Measurements from ENCODE around the gene TIPARP. TPM values are rescaled to one million over a fixed set of nuclear protein-coding genes. Genes with fewer than 3 reads are reported as not detected.

Gene TIPARP
- total RNA-seq, 1 donor: 28.2 TPM

DNA sequence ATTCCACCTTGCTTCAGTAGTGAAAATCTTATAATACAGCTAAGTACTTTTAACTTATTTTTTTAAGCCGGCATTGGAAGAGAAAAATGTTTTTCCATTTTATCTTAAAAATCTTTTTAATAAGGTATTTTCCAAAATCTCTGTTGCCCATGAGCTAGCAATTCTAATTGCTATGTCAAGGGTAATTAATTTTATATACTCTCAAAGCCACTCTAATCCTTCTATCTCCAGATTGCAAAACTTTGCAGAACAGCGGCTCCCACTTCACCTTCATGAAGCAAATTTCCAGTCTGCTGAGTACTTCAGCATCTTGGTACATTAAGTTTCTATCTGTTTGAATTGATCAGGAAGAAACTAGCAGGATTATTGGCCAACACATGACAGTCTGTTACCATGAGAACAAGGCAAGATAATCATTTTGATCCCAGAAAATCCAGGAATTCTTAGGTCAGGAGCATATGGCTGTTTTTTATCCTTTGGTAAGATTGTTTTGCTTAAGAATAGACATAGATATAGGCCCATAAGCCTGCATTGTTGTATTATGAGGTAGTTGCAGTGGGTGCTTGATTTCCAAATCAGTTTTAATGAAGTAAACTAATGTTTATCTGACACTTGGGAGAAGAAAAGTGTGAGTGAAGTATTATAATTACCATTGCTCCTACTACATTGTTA, 6.0 kb downstream of the TIPARP start:
- H3K4me3 ChIP-seq (ENCODE audit: insufficient read depth, low read length): peak overlapping the region; percentile 15
- no peak for DNase-seq (ENCODE audit: insufficient read length, low spot score, missing footprints)
- TF ChIP-seq CTCF (IDR thresholded peaks at IDR 0.05; ENCODE audit: extremely low read depth, low read depth, low read length): no peak

GRCh38 chr3:156681002-156681401, 6.6 kb downstream of the TIPARP start:
- Histone ChIP-seq H3K27me3 (ENCODE audit: insufficient read depth, low read length) (no peaks in the 10 kb centered on the region), H3K9me3 (ENCODE audit: low read depth, low read length) (no peaks in the 10 kb centered on the region), H3K36me3 (ENCODE audit: insufficient read depth, low read length) (peaks cover 49% of the 10 kb centered on the region), H4K20me1 (ENCODE audit: insufficient read depth, low read length) (peaks cover 74% of the 10 kb centered on the region), H3K79me2 (ENCODE audit: insufficient read depth, low read length) (peaks cover 100% of the 10 kb centered on the region), H3K4me1 (ENCODE audit: insufficient read depth, low read length) (peaks cover 87% of the 10 kb centered on the region), H3K4me2 (ENCODE audit: insufficient read depth, low read length) (peak overlapping the region; percentile 93), H3K27ac (ENCODE audit: low read depth, low read length) (peak overlapping the region; percentile 86), H3K4me3 (ENCODE audit: insufficient read depth, low read length) (peak overlapping the region; percentile 15), H2AFZ (ENCODE audit: low read length) (no peak overlapping the region)
- TF ChIP-seq CTCF (IDR thresholded peaks at IDR 0.05; ENCODE audit: extremely low read depth, low read depth, low read length): no peak
- DNase-seq (ENCODE audit: insufficient read length, low spot score, missing footprints): no peak

More for the DNA sequence above, 6.0 kb downstream of the TIPARP start:
- H3K27me3 ChIP-seq (ENCODE audit: insufficient read depth, low read length): no peaks in the 10 kb centered on the region
- H3K4me2 ChIP-seq (ENCODE audit: insufficient read depth, low read length): peak overlapping the region; percentile 93
- H3K79me2 ChIP-seq (ENCODE audit: insufficient read depth, low read length): peaks cover 100% of the 10 kb centered on the region
- peaks cover 80% of the 10 kb centered on the region for H3K4me1 ChIP-seq (ENCODE audit: insufficient read depth, low read length)
- no peak overlapping the region for H2AFZ ChIP-seq (ENCODE audit: low read length)
- no peaks in the 10 kb centered on the region for H3K9me3 ChIP-seq (ENCODE audit: low read depth, low read length)
- H4K20me1 ChIP-seq (ENCODE audit: insufficient read depth, low read length): peaks cover 68% of the 10 kb centered on the region
- H3K27ac ChIP-seq (ENCODE audit: low read depth, low read length): peak overlapping the region; percentile 86
- H3K36me3 ChIP-seq (ENCODE audit: insufficient read depth, low read length): peaks cover 49% of the 10 kb centered on the region

DNA sequence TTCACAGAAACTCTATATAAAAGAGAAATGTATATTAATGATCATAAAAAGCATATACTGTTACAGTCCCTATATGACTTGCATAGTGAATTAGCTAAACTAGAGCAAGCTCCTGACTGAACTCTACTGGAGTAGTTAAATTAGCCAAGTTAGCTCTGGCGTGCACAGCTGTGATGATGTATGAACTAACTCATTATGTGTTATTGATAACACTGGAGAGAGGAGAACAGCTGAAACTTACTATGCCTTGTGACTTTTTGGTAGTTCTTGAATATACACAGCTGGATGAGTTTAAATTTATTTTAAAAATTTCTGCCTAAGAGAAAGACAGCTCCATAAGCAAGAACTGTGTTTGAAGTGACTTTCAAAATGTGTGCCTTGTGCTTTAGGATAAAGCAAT, 8.1 kb downstream of the TIPARP start:
- Histone ChIP-seq H3K27ac (ENCODE audit: low read depth, low read length) (peak overlapping the region; percentile 86), H2AFZ (ENCODE audit: low read length) (no peak overlapping the region), H3K79me2 (ENCODE audit: insufficient read depth, low read length) (peaks cover 98% of the 10 kb centered on the region), H4K20me1 (ENCODE audit: insufficient read depth, low read length) (peaks cover 65% of the 10 kb centered on the region), H3K27me3 (ENCODE audit: insufficient read depth, low read length) (no peaks in the 10 kb centered on the region), H3K36me3 (ENCODE audit: insufficient read depth, low read length) (peaks cover 45% of the 10 kb centered on the region), H3K4me3 (ENCODE audit: insufficient read depth, low read length) (no peak overlapping the region), H3K4me1 (ENCODE audit: insufficient read depth, low read length) (peaks cover 89% of the 10 kb centered on the region), H3K4me2 (ENCODE audit: insufficient read depth, low read length) (peak overlapping the region; percentile 23), H3K9me3 (ENCODE audit: low read depth, low read length) (no peaks in the 10 kb centered on the region)
- no peak for DNase-seq (ENCODE audit: insufficient read length, low spot score, missing footprints)
- TF ChIP-seq CTCF (IDR thresholded peaks at IDR 0.05; ENCODE audit: extremely low read depth, low read depth, low read length): no peak

DNA sequence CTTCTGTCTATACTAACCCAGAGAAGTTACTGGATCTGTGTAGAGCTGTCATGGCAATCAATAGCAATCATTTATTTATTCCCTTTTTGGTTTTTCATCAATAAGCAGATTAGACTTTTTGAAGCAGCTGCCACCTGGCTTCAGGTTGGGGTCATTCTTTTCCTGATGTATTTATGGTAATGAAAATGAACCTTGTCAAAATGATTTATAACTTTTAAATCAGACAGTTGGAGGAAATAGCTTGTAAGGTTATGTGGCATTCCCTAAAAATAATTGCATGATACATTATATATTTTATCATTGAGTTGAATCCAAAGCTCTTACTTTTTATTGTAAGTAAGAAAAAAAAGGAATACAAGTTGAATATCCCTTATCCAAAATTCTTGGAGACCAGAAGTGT, 8.6 kb downstream of the TIPARP start:
- Histone ChIP-seq H3K9me3 (ENCODE audit: low read depth, low read length) (no peaks in the 10 kb centered on the region), H3K4me2 (ENCODE audit: insufficient read depth, low read length) (peak overlapping the region; percentile 23), H3K36me3 (ENCODE audit: insufficient read depth, low read length) (peaks cover 40% of the 10 kb centered on the region), H4K20me1 (ENCODE audit: insufficient read depth, low read length) (peaks cover 66% of the 10 kb centered on the region), H3K79me2 (ENCODE audit: insufficient read depth, low read length) (peaks cover 98% of the 10 kb centered on the region), H3K27me3 (ENCODE audit: insufficient read depth, low read length) (no peaks in the 10 kb centered on the region), H3K4me3 (ENCODE audit: insufficient read depth, low read length) (no peak overlapping the region), H3K27ac (ENCODE audit: low read depth, low read length) (peak overlapping the region; percentile 86), H2AFZ (ENCODE audit: low read length) (no peak overlapping the region), H3K4me1 (ENCODE audit: insufficient read depth, low read length) (peaks cover 89% of the 10 kb centered on the region)
- no peak for TF ChIP-seq CTCF (IDR thresholded peaks at IDR 0.05; ENCODE audit: extremely low read depth, low read depth, low read length)
- DNase-seq (ENCODE audit: insufficient read length, low spot score, missing footprints): no peak
